NCI-H2171 (cell line): Measurements from ENCODE around the gene GDAP2.
A peak's percentile ranks its signal among the peaks of the same experiment; 100 is the strongest.
"Not testable (repeated sequence)": the region's sequence is repeated elsewhere in the genome, so short reads cannot be mapped to it uniquely, and the experiment has no call there.

Experiments used
- DNase-seq: peaks from one replicate; lab custom pipeline; 2025; lab: John Stamatoyannopoulos, UW

GDAP2 gene, protein sequence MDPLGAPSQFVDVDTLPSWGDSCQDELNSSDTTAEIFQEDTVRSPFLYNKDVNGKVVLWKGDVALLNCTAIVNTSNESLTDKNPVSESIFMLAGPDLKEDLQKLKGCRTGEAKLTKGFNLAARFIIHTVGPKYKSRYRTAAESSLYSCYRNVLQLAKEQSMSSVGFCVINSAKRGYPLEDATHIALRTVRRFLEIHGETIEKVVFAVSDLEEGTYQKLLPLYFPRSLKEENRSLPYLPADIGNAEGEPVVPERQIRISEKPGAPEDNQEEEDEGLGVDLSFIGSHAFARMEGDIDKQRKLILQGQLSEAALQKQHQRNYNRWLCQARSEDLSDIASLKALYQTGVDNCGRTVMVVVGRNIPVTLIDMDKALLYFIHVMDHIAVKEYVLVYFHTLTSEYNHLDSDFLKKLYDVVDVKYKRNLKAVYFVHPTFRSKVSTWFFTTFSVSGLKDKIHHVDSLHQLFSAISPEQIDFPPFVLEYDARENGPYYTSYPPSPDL

DNA sequence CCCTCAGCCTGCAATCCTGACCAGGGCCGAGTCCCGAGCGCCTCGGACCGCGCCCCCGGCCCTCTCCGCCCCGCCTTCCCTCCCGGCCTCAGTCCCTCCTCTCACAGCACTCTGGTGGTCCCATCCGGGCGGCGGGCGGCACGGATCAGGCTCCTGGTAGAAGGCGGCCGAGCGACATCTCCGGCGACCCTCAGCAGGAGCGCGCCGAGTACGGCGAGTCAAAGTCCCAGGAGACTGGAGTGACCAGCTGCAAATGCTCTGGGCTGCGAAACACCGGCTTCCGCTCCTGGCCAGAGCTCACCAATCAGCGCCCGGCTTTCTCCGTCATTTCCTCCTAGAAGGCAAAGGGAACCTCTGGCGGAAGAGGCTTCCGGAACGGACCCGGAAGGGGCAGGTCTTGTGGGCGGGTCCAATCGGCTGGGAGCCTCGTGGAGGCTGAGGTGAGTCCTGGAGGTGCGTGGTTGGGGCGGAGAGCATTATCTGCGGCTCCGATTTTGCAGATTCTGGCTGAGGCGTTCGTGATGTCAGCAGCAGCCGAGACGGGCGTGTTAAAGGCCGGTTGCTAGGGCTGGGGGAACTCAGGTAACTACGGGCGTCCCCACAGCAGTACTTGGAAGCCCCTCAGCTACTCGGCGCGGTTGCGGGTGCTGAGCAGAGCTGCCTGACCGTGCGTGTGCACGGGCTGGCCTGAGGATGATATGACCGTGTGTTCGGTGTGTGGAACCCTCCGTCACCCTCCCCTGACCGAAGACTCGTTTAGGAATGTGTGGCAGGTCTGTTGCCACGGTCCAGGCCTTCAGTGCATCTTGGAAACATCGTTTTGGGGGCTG, at the start of gene GDAP2, which contains the start of gene WDR3:
Gene GDAP2 (minus strand): TSS at position 279 of the 830 bp plus-strand sequence. CDS start 9,264 bp downstream, outside the sequence.
Gene WDR3 (plus strand): TSS at position 397 of the 830 bp plus-strand sequence. CDS start 3,581 bp downstream, outside the sequence.
- peak; percentile 96 for DNase-seq

DNA sequence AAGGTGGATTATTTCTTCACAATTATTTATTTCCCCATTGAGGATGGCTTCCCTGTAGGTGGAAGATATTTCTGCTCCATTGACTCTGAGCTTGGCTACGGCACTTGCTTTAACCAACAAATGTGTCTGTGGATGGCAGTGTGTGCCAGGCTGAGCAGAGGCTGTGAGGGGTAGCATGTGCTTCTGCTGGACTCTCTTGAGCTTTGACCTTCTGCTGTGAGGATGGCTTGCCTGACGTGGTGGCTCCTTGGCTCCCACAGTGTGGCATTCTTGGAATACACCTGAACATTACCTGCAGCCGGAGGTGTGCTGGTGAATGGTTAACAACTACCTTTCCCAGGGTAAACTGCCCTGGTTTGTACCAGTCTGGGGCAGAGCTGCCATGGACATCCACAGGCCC, 47.0 kb upstream of the GDAP2 start:
- DNase-seq: no peak

DNA sequence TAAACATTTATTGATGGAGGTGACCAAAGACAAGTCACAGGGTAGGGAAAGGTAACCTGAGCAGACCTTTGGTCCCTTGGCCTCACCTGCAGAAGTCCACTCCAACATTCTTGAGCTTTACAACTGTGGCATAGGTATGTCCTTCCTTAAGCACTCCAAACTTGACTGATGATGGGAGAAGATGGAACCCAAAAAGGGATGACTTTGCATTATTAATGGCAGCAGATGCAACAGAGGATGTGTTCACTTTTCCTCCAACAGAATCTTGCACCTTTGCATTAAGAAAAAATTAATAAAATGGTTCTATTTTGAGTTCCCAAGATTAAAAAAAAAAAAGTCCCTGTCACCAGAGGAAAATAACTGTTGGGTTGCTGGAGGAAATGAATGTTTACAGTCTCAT, 42.4 kb upstream of the GDAP2 start:
- no peak for DNase-seq

DNA sequence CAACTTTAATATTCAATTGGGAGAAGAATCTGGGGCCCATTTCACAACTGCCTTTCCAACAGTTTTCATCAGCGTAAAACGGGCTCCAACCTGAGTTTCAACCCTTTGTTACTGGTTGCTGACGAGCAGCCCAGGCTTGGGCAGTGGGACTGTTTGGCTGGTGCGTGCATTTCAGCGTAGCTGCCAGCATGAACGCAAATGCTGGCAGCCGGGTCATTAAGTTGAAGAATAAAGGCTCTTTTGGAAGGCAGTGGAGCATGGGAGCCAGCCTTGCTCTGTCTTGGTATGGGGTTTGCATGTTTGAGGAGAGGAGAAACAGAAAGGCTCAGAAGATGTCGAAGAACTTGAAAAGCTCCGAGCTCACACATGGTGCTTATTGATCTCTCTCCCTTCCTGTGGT, 40.8 kb upstream of the GDAP2 start:
- DNase-seq: no peak

DNA sequence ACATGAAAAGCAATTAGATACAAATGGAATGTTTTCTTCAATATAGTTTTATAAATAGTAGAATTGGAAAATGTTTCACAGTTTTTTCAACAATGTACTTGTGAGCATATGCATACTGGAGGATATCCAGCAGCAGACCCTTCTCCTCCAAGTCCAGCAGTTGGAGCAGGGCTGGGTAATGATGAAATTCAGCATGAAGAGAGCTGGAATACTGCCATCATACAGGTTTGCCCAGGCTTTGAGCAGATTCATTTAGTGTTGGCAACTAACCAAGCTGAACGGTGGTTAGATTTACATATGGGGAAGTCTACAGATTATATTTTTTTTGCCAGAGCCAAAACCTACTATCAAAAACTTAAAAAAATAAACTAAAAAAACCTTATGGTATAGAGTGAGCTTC, 38.5 kb upstream of the GDAP2 start:
- DNase-seq: peak; percentile 73

DNA sequence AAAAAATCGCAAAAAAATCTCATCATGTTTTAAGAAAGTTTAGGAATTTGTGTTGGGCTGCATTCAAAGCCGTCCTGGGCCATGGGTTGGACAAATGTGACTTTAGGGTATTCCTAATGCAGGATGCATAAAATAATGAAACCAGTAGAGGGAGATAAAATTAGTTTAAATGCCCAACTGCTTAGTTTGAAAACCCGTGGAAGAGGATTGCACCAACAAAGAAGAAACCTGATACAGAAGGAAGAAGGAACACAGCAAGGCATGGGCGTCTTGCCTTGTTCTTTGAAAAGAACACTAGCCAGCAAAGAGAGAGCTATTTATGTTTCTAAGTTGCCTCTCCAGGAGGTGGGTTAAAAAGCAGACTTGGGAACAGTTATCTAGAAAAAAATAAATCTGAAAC, 38.1 kb upstream of the GDAP2 start:
- DNase-seq: peak; percentile 10

DNA sequence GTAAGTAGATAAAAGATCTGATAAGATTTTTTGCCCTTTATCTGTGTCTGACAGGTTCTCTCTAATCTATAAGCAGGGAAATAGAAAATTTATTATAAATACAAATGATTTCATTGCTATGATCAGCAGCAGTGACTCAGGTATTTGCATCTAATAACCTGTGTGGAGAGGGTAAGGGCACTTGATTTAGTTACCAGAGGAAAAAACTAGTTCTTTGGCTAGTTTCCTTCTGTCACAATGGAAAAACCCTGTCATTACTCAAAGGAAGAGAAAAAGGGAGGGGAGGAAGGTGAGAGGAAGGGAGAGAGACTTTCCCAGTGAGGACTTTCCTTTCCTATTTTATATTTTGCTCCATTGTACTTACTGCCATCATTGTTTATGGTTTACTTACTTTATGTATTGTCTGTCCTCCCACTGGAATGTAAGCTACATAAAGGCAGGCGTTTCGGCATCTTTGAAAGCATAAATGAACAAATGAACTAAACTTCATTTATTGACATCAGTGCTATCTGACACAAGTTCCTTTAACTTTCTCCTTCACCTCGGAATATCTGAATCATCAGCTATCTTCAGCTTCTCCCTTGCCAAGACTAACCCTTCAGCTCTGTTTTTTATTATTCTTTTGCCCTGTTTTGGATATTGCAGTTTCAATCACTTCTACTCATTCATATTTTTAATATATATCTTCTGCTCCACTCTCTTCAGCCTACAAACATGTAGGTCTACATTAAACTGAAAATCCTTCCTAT, 35.0 kb upstream of the GDAP2 start:
- DNase-seq: no peak

DNA sequence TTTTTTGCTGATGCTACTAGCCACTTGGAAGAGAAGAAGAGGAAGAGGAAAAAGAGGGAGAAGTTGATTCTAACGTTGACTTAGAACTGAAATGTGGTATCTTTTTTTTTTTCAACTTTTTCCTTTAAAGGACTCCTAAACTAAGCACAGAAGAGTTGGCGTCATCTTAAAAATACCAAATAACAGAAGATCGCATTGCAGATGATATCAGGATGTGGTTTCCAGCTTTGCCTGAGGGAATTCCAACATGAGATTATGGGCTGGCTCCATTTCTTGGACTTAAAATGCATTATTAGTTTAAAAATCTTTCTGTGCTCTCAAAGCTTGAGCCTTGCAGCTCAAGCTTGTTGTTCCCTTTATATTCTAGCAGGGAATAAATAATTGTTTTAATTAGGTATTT, 29.9 kb upstream of the GDAP2 start:
- no peak for DNase-seq

DNA sequence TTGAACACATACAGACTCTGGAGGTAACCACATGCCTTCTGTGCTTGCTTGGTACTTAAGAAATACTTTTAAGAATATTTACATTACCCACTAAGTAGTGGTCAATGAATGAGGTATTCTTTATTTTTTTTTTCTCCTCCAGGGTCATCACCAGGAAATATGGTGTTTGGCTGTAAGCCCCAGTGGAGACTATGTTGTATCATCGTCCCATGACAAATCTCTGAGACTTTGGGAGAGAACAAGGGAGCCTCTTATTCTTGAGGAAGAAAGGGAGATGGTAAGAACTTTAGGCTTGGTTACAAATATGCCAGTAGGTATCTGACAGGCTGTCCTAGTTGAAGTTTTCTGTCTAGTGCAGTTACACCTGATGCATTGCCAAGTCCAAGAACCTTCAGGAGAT, 23.0 kb upstream of the GDAP2 start:
- no peak for DNase-seq

DNA sequence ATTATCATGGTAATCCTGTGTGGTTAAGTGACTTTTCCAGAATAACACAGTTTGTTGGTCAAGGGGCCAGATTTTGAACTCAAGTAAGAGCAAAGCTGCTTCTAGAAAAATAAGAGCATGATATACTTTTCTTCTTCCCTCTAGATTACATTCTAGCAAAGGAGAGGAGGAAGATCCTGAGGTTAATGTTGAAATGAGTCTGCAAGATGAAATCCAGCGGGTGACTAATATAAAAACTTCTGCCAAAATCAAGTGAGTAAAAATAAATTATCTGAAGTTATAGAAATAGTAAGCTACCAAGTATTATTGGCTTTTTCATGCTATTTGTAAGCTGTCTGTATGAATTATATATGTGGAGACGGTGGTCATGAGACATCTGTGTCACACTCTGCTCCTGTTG, 12.9 kb upstream of the GDAP2 start:
- no peak for DNase-seq

DNA sequence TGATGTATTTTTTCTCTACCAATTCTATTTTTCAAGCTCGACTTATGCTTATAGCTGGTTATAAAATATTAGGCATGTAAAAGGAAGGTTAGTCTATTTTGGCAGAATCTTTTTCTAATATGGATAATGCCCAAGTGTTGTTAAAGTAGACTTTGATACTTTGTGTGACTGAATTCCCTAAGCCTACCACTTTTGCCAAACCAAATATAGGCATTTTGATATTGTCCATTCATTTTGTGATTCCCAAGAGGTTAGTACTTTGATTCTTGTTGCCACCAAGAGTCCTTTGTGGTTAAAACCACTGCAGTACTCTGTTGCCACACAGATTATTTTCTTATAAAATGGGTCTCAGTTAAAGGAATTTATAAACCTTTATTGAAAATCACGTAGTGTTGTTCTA, 4.3 kb upstream of the GDAP2 start:
- no peak for DNase-seq

DNA sequence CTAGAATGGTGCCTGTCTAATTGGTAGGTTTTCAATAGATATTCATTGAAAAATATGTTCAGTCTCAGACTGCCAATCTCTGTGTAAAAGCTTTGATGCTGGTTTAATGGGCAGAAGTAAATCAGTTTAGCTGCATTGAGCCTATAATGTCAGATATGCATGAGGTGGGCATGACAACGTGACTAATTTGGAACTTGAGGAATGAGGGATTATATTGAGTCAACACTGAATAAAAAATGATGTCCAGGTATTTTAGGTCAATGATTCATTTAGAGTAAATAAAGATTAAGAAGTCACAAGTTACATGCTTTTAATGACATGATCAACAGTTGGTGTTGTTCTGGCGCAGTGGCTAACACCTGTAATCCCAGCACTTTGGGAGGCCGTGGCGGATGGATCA, 3.2 kb upstream of the GDAP2 start:
- DNase-seq: no peak

DNA sequence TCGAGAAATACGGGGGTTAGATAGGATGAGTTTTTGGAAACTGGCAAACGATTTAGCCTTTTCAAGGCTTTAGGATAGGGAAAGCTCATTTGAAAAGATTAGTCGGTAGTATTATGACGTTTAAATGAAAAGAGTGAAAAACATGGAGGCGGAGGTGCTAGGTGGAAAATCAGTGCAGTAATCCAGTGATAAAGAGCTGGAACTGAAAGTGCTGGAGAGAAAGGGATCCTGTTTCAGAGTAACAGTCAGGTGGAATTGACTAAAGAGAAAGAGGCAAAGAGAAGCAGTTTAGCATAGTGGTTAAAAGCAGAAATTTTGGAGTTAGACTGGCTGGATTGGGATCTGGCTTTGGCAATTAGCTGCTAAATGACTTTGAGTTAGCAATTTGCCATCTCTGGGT, 1.1 kb upstream of the GDAP2 start:
- DNase-seq: no peak

DNA sequence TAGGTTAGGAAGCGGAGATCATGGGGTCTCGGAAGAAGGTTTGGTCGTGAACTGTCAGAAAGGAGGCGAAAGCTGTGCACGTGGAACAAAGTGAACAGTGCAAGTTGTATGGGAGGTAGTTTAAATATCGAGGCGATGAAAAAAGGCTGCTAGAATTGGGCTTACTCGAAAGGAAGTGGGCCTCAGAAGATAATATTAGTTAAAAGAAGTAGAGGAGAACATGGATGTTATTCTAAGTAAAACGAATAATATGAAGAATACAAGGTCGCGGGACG, 689 bp upstream of the GDAP2 start:
- no peak for DNase-seq

DNA sequence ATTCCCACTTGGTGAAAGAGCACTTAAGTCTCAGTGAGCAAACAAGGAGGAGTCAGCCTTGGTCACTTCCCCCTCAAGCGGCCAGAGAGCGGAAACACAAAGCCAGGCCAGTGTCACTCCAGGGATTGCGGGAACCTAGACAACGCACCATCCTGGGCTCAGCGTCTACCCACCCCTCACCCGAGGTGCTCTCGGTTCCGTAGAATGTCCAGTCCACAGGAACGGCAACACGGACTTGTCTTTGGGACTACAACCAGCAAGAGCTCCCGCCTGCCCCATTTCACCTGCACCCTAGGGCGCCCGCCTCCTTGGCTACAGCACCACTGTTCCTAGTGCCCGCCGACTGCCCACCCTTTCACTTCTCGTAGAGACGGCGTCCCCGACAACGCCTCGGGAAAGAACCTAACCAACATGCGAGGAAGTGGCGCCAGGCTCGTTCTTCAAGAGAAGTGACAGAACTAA, 509 bp downstream of the GDAP2 start:
- DNase-seq: peak; percentile 1

DNA sequence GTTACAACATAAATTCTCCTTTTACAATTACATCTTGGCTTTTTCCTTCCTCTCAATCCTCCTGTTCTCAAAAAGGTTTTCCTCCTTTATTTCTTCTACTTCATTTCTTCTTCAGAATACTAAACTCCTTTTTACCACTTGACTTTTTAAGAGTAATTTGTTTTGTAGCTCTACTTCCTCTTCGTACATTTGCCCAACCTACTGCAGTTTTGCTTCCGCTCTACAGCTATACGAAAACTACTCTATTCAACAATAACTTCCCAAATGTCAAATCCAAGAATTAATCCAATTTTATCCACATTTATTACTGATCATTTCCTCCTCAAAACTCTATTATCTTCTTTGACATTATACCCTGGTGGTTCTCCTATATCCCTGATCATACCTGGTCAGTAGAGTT, 3.4 kb downstream of the GDAP2 start:
- DNase-seq: no peak

DNA sequence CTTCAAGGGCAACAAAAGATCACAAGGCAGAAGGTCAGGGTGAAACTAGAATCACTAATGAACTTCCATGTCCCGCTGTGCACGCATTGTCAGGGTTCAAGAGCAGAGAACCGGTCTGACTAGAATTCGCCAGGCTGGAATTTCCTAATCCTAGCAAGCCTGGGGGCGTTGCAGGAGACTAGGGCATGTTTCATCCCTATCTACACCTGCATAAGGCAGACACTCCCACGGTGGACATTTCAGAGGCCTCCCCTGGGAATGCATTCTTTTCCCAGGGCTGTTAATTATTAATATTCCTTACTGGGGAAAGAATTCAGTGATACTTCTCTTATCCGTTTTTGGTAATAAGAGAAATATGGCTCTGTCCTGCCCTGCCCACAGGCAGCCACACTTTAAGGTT, 6.7 kb downstream of the GDAP2 start:
- not testable (repeated sequence) for DNase-seq

DNA sequence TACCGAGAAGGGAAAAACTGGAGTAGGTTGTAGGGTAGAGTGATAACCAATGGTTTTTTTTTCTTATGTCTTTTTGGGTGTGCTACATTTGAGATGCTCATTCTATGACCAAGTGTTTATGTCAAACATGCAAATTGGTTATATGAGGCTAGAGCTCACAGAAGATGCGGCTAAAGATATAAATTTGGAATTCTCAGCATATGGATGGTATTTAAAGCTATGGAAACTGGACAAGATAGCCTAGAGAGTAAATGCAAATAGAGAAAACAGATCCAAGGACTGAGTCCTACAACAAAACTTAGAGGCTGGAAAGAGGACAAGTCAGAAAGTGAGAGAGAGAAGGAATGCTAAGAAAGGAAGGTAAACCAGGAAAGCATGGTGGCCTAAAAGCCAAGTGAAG, 7.4 kb downstream of the GDAP2 start:
- no peak for DNase-seq

DNA sequence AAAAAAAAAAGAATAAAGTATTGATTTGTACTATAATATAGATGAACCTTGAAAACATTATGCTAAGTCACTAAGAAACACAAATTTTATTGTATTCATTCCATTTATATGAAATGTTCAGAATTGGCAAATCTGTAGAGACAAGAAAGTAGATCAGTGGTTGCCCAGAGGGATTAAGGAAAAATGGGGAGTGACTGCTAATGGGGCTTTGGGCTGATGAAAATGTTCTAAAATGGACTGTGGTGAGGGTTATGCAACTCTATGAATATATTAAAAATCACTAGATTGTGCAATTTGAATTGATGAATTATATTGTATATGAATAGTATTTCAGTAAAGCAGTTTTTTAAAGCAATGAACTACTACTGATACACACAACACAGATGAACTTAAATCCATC, 10.0 kb downstream of the GDAP2 start:
- DNase-seq: no peak

DNA sequence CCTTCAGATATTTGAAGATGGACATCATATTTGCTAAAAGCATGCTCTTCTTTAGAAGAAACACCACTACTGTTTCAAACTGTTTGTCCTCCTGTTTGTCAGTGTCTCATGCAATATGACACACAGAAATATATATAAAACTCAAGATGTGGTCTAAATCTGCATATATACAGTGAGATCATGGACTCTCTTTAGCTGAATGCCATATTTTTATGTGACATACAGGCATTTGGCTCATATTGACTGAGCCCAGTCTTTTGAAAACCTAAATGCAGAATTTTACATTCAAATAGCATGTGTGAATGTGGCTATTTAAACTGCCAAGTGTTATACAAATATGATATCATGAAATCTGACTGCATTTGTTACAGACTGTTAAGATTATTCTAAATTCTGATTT, 18.4 kb downstream of the GDAP2 start:
- DNase-seq: no peak

DNA sequence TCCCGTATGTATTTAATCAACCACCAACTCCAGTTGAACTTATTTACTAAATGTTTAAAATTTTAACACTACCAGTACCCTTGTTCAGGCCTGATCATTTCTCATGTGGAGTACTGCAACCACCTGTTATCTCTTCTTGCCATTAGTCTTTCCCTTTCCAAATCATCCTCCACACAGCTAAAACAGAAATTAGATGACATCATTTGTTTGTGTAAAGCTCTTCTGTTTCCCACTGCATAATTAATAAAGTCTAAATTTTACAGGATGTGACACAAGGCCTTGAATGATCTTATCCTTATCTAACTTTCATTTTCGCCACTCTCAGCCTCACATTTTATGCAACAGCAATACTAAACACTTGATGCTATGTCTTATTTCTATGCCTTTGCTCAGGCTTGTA, 24.4 kb downstream of the GDAP2 start:
- no peak for DNase-seq

DNA sequence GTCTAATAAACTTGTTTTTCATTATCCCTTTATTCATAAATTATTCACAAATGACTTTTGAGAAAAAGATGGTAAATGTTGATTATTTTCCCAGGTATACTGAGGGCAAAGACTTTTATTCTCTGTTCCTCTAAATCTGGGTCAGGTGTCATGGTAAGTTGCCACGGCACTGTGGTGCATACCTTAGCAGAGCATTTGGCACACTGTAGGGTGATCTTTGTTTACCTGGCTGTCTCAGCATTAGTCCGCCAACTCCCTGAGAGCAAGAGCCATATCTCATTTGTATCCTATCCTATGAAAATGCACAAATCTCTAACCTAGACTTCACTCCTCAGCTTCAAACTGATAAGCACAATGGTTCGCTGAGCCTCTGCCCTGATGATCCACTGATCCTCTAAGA, 24.9 kb downstream of the GDAP2 start:
- no peak for DNase-seq
